Muscle layer of duodenum (tissue), 2 donors: ENCODE measurements around the gene EAF2.
A peak's percentile ranks its signal among the peaks of the same experiment; 100 is the strongest.

Experiments used
- H3K27ac ChIP-seq: one replicate; pipeline ENCODE4 v1.7.0; 2013; ENCODE audit warnings: mild to moderate bottlenecking, low read length
- H3K27me3 ChIP-seq: one replicate; pipeline ENCODE4 v1.7.0; 2013; ENCODE audit warnings: low read depth, mild to moderate bottlenecking, control low read depth, low read length
- H3K36me3 ChIP-seq, 2 donors: one replicate each; pipeline ENCODE4 v1.7.0; 2013; ENCODE audit warnings: low read length in 2 of 2, control low read depth in 1 of 2, mild to moderate bottlenecking in 1 of 2; ENCODE audit not compliant: insufficient read depth in 2 of 2, control insufficient read depth in 1 of 2
- H3K4me1 ChIP-seq, 2 donors: one replicate each; pipeline ENCODE4 v1.7.0; 2013; ENCODE audit warnings: low read length in 2 of 2, mild to moderate bottlenecking in 2 of 2, control low read depth in 1 of 2, moderate library complexity in 1 of 2; ENCODE audit not compliant: insufficient read depth in 2 of 2, control insufficient read depth in 1 of 2
- H3K4me3 ChIP-seq, 2 donors: one replicate each; pipeline ENCODE4 v1.7.0; 2013; ENCODE audit warnings: low read length in 2 of 2, low read depth in 1 of 2, mild to moderate bottlenecking in 1 of 2
- H3K9me3 ChIP-seq, 2 donors: one replicate each; pipeline ENCODE4 v1.7.0; 2013; ENCODE audit warnings: low read length in 2 of 2, control low read depth in 1 of 2, mild to moderate bottlenecking in 1 of 2; ENCODE audit not compliant: control insufficient read depth in 1 of 2
- donor health status: healthy.

The EAF2 gene

GRCh38 chr3:121863801-121864200 lies 28.8 kb downstream of the EAF2 start:
- Histone ChIP-seq H3K4me3 (no peak overlapping the region), H3K27ac (no peak overlapping the region), H3K36me3 (peaks cover 0 to 6% of the 10 kb centered on the region in 2 donors), H3K27me3 (no peaks in the 10 kb centered on the region), H3K4me1 (no peaks in the 10 kb centered on the region), H3K9me3 (peaks cover 0 to 2% of the 10 kb centered on the region in 2 donors)

- H3K4me1 ChIP-seq: no peaks in the 10 kb centered on the region
- H3K27ac ChIP-seq: no peak overlapping the region
- H3K9me3 ChIP-seq: no peaks in the 10 kb centered on the region
- H3K4me3 ChIP-seq: no peak overlapping the region
- no peaks in the 10 kb centered on the region for H3K27me3 ChIP-seq
- peaks cover 0 to 10% of the 10 kb centered on the region in 2 donors for H3K36me3 ChIP-seq
Observed at GRCh38 chr3:121869736-121870135, 34.7 kb downstream of the EAF2 start.

GRCh38 chr3:121870717-121871116 lies 35.7 kb downstream of the EAF2 start:
- H3K4me3 ChIP-seq: no peak overlapping the region
- H3K4me1 ChIP-seq: no peaks in the 10 kb centered on the region
- no peaks in the 10 kb centered on the region for H3K9me3 ChIP-seq
- no peaks in the 10 kb centered on the region for H3K27me3 ChIP-seq
- peaks cover 0 to 10% of the 10 kb centered on the region in 2 donors for H3K36me3 ChIP-seq
- no peak overlapping the region for H3K27ac ChIP-seq

- H3K27ac ChIP-seq: no peak overlapping the region
- no peaks in the 10 kb centered on the region for H3K9me3 ChIP-seq
- no peaks in the 10 kb centered on the region for H3K27me3 ChIP-seq
- H3K4me3 ChIP-seq: no peak overlapping the region
- no peaks in the 10 kb centered on the region for H3K4me1 ChIP-seq
- H3K36me3 ChIP-seq: peaks cover 0 to 10% of the 10 kb centered on the region in 2 donors
Observed at GRCh38 chr3:121871430-121871829, 36.4 kb downstream of the EAF2 start.

GRCh38 chr3:121878411-121878810 lies 43.4 kb downstream of the EAF2 start:
- Histone ChIP-seq H3K27me3 (no peaks in the 10 kb centered on the region), H3K9me3 (no peaks in the 10 kb centered on the region), H3K27ac (no peak overlapping the region), H3K4me1 (no peaks in the 10 kb centered on the region), H3K4me3 (no peak overlapping the region), H3K36me3 (peaks cover 0 to 4% of the 10 kb centered on the region in 2 donors)

GRCh38 chr3:121883507-121883906 lies 48.5 kb downstream of the EAF2 start:
- Histone ChIP-seq H3K36me3 (no peaks in the 10 kb centered on the region), H3K9me3 (no peaks in the 10 kb centered on the region), H3K4me1 (no peaks in the 10 kb centered on the region), H3K27ac (no peak overlapping the region), H3K4me3 (no peak overlapping the region), H3K27me3 (no peaks in the 10 kb centered on the region)

GRCh38 chr3:121885386-121885785 lies 50.4 kb downstream of the EAF2 start:
- Histone ChIP-seq H3K4me3 (no peak overlapping the region), H3K27me3 (no peaks in the 10 kb centered on the region), H3K9me3 (no peaks in the 10 kb centered on the region), H3K36me3 (no peaks in the 10 kb centered on the region), H3K4me1 (no peaks in the 10 kb centered on the region), H3K27ac (no peak overlapping the region)

GRCh38 chr3:121894301-121894990 lies 59.4 kb downstream of the EAF2 start, which contains the start of gene SLC15A2:
Gene SLC15A2, plus strand, starts transcription at chr3:121894401. Its CDS starts 76 bp downstream, at chr3:121894477.
- Histone ChIP-seq H3K4me3 (peak within 1 kb of the TSS in 1 of 2 donors; percentile 7), H3K9me3 (no peaks in the 10 kb centered on the region), H3K27ac (no peak within 1 kb of the TSS), H3K27me3 (no peaks in the 10 kb centered on the region), H3K4me1 (peaks cover 8 to 9% of the 10 kb centered on the region in 2 donors), H3K36me3 (no peaks in the 10 kb centered on the region)

GRCh38 chr3:121895121-121895520 lies 60.1 kb downstream of the EAF2 start:
- H3K36me3 ChIP-seq: no peaks in the 10 kb centered on the region
- H3K4me3 ChIP-seq: no peak overlapping the region
- H3K27me3 ChIP-seq: no peaks in the 10 kb centered on the region
- H3K9me3 ChIP-seq: no peaks in the 10 kb centered on the region
- H3K4me1 ChIP-seq: peaks cover 8 to 9% of the 10 kb centered on the region in 2 donors
- no peak overlapping the region for H3K27ac ChIP-seq

GRCh38 chr3:121895736-121896135 lies 60.7 kb downstream of the EAF2 start:
- Histone ChIP-seq H3K27me3 (no peaks in the 10 kb centered on the region), H3K4me3 (no peak overlapping the region), H3K9me3 (no peaks in the 10 kb centered on the region), H3K4me1 (peaks cover 8 to 9% of the 10 kb centered on the region in 2 donors), H3K36me3 (no peaks in the 10 kb centered on the region), H3K27ac (no peak overlapping the region)

GRCh38 chr3:121896823-121897222 lies 61.8 kb downstream of the EAF2 start:
- no peaks in the 10 kb centered on the region for H3K36me3 ChIP-seq
- peaks cover 8 to 9% of the 10 kb centered on the region in 2 donors for H3K4me1 ChIP-seq
- no peaks in the 10 kb centered on the region for H3K27me3 ChIP-seq
- no peak overlapping the region for H3K27ac ChIP-seq
- no peaks in the 10 kb centered on the region for H3K9me3 ChIP-seq
- H3K4me3 ChIP-seq: no peak overlapping the region

- Histone ChIP-seq H3K4me3 (no peak overlapping the region), H3K27ac (no peak overlapping the region), H3K36me3 (no peaks in the 10 kb centered on the region), H3K4me1 (peaks cover 8 to 9% of the 10 kb centered on the region in 2 donors), H3K9me3 (no peaks in the 10 kb centered on the region), H3K27me3 (no peaks in the 10 kb centered on the region)
Observed at GRCh38 chr3:121897296-121897695, 62.3 kb downstream of the EAF2 start.
